GOT3 (cell line): Measurements from ENCODE around the gene AUTS2.

Experiments
- DNase-seq: peaks from one replicate; lab custom pipeline; 2025; ENCODE audit warnings: mixed read lengths; lab: John Stamatoyannopoulos, UW

The AUTS2 gene

GRCh38 chr7:69723663-69724062, 125.4 kb downstream of the AUTS2 start:
- DNase-seq = no peak

- DNase-seq = no peak
Observed at GRCh38 chr7:69728304-69728703, 130.0 kb downstream of the AUTS2 start.

- DNase-seq = no peak
Observed at GRCh38 chr7:69732203-69732602, 133.9 kb downstream of the AUTS2 start.

- no peak for DNase-seq
Observed at GRCh38 chr7:69735582-69735981, 137.3 kb downstream of the AUTS2 start.

- DNase-seq = no peak
Observed at GRCh38 chr7:69736126-69736810, 138.0 kb downstream of the AUTS2 start.

GRCh38 chr7:69738396-69738951, 140.2 kb downstream of the AUTS2 start:
- no peak for DNase-seq

GRCh38 chr7:69739190-69739589, 140.9 kb downstream of the AUTS2 start:
- no peak for DNase-seq

- no peak for DNase-seq
Observed at GRCh38 chr7:69739931-69740431, 141.7 kb downstream of the AUTS2 start.

- DNase-seq = no peak
Observed at GRCh38 chr7:69742237-69742636, 144.0 kb downstream of the AUTS2 start.

GRCh38 chr7:69743436-69743835, 145.2 kb downstream of the AUTS2 start:
- DNase-seq = no peak

- DNase-seq = no peak
Observed at GRCh38 chr7:69744026-69744425, 145.8 kb downstream of the AUTS2 start.

- no peak for DNase-seq
Observed at GRCh38 chr7:69746383-69746782, 148.1 kb downstream of the AUTS2 start.

GRCh38 chr7:69747144-69747543, 148.9 kb downstream of the AUTS2 start:
- DNase-seq = no peak

- DNase-seq = no peak
Observed at GRCh38 chr7:69748530-69748929, 150.3 kb downstream of the AUTS2 start.

- DNase-seq = no peak
Observed at GRCh38 chr7:69749372-69749979, 151.2 kb downstream of the AUTS2 start.

- no peak for DNase-seq
Observed at GRCh38 chr7:69749994-69750393, 151.7 kb downstream of the AUTS2 start.

- no peak for DNase-seq
Observed at GRCh38 chr7:69751026-69751425, 152.8 kb downstream of the AUTS2 start.

GRCh38 chr7:69753981-69754380, 155.7 kb downstream of the AUTS2 start:
- DNase-seq = no peak

- no peak for DNase-seq
Observed at GRCh38 chr7:69754476-69754875, 156.2 kb downstream of the AUTS2 start.

GRCh38 chr7:69756235-69756634, 158.0 kb downstream of the AUTS2 start:
- no peak for DNase-seq

- DNase-seq = no peak
Observed at GRCh38 chr7:69757528-69757927, 159.3 kb downstream of the AUTS2 start.

- no peak for DNase-seq
Observed at GRCh38 chr7:69757981-69758430, 159.7 kb downstream of the AUTS2 start.

GRCh38 chr7:69759373-69759772, 161.1 kb downstream of the AUTS2 start:
- no peak for DNase-seq
